RKO (cell line): Measurements from ENCODE around the gene ANO2.
"Not testable (repeated sequence)": the region's sequence is repeated elsewhere in the genome, so short reads cannot be mapped to it uniquely, and the experiment has no call there.

Source experiments
- DNase-seq: peaks from one replicate; pipeline ENCODE4 v3.0.0-alpha.2; 2016; ENCODE audit warnings: low spot score

The ANO2 gene

DNA sequence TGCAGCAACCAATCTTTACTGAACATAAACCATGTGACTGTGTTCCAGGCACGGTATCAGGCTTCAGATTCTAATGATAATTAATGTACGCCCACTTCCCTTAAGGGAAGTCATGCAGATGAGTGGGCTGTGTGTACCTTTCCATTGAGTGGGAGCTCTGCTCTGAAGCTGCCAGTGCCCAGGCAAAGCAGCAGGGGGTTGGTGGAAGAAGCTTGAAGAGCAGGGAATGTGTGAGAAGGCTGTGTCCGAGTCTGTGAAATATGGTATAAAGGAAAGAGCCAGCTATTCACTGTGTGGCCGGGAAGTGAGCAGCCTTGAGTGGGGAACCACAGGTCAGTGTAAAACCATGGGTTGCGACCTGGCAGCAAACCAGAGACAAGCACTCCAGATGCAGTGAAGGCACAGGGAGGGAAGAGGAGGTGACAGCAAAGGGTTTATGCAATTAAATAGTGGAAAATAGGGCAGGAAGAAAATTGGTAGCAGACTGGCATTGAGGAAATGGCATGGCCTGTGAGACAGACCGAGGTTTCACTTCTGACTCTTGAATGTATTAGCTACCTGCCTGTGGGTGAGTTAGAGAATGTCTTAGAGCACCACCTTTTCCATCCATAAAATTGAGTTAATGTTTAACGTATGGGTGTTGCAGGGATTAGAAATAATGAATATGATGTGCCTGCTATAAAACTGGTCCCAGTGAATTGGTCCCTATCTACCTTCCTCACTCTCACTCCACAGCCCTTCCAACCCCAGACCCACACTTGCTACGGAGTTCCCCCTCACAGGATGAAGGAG, 396.7 kb downstream of the ANO2 start:
- no peak for DNase-seq

DNA sequence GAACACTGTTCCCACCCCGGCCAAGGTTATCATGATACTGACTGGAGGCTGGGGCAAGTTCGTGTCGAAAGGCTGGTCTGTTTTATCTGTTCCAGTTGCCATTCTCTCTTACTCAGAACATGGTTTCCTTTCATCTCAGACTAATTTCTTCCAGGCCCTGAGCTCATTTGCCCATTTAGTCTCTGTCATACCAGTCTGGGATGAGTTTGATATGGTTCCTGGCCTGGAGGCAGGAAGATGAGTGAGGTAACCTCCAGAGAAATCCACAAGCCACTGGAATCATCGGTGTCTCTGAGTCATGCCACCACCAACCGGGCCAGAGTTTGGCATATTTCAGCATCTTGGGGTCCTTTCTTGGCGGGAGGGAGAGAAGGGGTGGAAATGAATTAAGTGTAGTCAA, 398.4 kb downstream of the ANO2 start:
- no peak for DNase-seq

DNA sequence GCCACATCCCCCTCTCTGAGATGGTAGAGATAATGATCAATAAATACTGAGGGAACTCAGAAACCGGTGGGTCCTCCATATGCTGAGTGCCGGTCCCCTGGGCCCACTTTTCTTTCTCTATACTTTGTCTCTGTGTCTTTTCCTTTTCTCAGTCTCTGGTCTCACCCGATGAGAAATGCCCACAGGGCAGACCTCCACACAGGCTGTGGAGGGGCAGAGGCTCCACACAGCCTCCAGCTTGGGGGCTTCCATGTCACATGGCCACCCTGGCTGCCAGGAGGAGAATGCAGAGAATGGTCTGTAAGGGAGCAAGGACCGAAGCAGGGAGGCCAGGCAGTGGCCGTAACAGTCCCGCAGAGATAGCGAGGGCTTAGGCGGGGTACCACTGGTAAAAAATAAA, 407.3 kb downstream of the ANO2 start:
- no peak for DNase-seq

DNA sequence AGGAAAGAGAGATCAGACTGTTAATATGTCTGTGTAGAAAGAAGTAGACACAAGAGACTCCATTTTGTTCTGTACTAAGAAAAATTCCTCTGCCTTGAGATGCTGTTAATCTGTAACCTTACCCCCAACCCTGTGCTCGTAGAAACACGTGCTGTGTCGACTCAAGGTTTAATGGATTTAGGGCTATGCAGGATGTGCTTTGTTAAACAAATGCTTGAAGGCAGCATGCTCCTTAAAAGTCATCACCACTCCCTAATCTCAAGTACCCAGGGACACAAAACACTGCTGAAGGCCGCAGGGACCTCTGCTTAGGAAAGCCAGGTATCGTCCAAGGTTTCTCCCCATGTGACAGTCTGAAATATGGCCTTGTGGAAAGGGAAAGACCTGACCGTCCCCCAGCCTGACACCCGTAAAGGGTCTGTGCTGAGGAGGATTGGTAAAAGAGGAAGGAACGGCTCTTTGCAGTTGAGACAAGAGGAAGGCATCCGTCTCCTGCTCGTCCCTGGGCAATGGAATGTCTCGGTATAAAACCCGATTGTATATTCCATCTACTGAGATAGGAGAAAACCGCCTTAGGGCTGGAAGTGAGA, 407.9 kb downstream of the ANO2 start:
- DNase-seq: not testable (repeated sequence)

DNA sequence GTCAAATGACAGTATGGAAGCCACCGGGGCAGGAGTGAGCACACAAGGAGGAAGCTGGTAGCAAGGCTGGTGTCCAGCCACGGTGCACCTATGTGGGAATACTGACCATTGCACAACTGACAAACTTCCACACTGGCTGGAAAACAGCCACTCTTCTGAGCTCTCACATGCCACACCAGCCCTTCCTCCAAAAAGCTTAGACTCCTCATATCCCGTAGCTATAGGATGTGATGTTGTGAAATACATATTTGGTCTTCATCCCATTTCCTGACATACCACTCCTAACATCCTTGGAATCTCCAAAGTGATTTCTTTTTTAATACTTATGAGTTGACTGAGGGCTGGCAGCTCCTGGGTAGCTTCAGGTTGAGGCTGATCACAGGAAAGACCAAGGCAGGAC, 409.5 kb downstream of the ANO2 start:
- no peak for DNase-seq

DNA sequence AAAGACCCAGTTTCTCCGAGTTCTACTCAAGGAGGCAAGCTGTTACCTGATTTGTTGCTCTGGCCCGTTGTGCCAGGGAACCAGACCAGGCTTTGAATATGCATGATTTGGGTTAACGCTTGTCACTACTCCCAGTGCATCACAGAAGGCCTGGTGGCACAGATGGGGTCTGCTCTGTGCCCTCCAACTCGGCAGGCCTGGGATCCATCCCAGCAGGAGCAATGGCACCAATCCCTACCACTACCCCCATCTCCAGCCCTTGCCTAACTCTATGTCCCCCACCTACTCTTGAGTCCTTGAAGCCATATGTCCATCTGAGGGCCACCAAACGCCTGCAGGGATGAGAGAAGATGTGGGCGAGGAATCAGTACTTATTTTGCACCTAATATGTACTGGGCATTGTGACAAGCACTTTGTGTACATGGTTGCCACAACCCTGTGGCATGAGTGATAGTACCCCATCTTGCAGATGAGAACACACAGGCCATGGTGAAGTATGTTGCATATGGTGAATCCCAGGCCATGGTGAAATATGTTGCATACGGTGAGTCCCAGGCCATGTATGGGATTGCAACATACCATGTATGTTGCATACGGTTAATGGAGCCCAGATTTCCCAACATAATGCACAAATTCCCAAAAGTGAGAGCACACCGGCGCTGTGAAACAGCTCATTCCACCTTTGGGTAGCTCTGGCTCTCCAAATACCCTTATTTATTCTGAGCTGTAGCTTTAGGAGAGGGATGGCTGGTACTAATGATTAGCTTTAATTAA, 410.4 kb downstream of the ANO2 start:
- no peak for DNase-seq

DNA sequence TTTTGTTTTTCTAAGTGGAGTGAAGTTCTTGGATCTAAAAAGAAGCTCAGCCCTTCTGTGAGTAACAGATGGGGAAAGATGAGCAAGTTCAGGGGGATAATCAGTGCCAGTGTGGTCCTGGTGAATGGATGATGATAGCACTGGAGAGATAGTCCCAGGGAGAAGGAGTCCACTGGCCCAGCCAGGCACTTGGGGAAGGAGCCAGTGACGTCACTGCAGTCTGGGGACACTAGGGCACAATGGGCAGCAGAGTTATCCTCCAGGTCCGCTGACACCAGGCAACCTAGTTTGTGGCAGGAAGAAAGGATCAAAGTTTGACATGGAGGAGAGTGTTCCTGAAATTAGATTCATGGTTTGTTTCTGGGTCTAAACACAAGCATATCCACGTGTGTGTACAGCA, 411.7 kb downstream of the ANO2 start:
- DNase-seq: no peak

DNA sequence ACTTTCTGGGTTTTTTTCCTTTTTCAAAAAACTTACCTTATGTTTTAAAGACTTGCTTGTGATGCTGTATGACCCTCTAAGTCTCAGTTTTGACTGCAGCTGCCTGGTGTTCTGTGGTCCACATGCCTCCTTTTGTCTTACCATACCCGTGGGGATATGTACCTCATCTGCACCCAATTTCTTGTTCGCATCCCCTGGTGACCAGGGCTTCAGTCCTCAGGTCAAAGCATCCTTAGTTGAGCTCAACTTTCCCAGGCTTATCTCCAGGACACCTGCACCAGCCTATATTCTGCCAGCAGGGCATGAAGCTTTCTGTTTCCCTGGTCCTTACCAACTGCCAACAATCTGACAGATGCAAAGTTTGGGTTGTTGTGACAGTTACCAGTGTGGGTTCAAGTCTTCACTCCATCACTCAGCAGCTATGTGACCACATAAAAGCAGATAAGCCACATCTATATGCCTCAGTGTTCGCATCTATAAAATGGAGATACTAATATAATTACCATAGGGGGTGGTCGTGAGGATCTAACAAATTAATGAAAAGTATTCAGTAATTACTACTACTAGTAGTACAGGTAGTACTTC, 419.2 kb downstream of the ANO2 start:
- DNase-seq: no peak

DNA sequence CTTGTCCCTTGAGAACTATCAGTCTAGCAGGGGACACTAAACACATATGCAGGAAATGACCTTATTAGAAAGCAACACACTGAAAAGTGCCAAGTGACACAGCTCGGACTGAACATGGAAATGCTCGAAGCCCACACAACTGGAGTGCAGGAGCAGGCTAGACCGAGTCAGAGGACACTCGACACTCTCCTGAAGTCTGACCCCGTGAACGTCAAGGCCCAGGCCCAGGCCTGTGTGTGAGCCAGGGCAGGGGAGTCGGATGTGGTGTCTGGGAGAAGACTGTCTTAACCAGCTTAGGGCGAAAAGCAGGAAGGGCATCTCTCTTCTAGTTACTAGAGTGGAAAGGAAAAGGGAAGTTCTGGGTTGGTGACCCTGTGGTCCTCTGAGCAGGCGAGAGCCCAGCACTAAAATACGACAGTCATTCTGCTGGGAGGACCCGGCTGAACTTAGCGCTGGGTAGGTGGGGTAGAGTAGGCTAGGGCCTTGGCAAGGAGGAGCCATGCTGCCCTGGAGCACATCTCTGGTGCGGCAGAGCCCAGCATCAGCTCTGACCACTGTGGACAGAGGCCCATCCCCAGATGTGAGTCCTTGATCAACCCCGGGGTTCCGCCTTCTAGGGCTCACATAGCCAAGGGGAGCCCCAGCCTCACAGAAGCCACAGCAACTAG, 420.2 kb downstream of the ANO2 start:
- no peak for DNase-seq

DNA sequence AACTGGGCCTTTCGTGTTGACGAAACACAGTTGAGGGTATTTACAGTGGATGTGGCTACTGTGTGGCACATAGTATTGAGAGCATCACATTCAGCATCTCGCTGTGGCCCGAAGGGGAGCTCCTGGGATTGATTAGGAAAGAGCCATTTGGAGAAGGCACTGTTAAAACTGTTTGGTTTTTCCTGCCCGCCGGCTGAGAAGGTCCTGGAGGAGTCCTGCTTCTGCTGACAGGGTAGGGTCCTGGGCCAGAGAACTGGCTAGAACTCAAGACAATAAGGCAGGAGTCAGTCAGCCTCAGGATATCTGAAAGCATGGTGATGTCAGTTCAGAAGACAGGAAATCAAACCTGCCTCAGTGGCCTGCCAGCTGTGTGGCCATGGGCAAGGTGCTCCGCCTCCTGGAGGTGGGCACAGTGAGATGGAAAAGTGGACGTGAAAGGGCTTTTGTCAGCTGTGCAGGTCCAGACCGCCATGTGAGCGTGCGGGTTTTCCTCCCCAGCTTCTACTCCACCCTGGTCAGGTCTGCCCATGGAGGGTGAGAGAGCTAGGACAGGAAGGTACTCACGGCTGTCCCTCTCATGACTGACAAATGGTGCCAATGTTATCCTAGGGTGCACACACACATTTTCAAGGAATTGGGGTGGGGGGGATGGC, 420.8 kb downstream of the ANO2 start:
- DNase-seq: no peak

DNA sequence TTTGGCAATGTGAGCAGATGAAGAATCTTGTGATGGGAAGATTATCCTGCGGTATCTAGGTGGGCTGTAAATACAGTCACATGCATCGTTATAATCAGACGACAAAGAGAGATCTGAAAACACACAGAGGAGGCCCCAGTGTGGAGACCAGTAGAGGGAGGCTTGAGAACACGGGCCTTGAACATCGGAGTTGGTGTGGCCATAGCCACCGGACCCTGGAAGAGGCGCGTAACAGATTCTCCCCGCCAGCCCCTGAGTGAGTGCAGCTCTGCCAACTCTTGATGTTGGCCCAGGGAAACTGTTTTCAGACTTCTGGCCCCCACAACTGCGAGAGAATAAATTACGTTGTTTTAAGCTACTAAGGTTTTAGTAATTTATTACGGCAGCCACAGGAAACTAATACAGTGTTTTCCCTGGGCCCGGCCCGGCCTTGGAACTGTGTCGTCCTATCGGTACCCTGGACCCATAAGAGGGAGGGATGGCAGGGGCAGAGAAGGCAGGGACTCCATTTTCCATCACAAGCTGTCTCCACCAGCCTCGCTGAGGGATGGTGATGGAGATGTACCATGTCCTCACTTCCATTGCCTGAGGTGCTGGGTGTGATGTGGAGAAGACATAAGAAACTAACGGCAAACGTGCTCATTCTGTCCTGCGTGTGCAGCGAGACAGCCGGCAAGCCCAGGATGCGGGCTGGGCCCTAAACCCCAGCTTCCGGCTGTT, 421.5 kb downstream of the ANO2 start:
- no peak for DNase-seq

DNA sequence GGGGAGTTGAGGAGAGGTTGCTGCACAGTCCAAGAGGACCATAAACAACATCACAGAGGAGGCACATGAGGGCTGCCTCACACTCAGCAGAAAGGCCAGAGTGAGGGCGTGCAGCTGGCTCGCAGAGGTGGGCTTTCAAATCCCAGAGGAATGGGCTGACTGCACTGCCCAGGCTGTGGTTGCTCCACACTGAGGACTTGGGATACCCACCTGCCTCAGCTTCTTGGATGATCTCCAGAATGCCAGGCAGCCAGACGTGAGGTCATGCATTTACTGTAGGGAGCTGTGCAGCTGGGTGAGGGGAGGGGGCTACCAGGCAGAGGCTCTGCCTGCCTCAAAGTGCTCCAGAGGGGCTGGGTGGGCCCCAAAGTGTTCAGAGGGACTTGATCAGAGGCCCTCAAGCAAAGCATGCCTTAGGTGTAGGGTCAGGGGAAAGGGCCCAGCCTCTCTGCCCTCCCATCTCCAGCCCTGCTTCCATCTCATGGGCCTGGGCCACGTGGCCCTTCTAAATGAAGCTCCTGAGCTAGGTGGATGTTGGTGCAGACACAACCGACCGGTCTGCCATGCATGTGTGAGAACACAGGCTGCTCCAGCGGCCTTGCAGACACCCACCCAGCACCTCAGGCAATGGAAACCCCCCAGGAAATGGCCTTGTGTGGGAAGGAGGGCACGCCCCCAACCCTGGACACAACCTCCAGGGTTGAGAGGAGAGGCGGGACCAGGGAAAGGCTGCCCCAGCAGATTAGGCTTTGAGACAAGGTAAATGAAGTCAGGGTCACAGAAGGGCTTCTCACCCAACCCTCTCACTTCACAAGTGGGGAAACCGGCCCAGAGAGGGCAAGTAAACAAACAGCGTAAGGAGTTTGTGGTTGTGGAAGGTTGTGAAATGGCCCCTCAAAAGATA, 422.4 kb downstream of the ANO2 start:
- DNase-seq: no peak

DNA sequence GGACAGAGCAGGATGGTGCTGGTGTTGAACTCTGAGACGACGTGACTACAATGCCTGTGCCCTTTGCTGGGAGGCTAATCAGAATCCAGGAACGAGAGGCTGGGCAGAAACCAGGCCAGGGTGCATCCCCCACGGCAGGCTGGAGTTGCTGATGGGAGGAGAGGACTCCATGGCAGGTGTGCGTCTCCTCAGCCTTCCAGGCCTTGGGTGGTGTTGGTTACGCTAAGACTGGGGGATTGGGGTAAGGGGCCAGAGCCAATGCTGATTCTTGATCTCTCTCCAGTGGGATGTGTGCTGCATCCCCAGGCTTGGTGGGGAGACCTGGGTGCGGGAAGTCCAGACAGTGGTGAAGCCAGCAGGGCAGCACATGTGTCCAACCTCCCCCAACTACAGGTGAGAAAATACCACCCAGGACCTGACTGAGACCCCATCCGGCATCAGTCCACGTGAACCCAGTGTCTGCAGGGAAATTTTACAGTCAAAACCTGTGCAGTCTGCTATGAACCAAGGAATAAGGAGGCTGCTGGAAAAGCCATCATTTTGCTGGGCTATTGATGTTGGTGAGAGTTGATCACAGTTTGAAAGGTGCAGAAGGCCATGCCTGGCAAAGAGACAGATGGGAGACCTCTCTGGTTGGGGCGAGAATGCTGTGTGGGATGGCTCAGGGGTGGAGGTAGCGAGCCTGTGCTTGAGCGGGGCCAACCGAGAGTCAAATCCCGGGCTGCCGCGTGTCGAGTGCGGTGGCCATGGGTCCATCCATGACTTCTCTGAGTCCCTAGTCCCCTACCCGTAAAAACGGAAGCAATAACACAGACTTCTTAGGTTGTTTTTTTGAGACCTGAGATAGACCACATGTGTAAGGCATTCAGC, 423.4 kb downstream of the ANO2 start:
- DNase-seq: no peak

DNA sequence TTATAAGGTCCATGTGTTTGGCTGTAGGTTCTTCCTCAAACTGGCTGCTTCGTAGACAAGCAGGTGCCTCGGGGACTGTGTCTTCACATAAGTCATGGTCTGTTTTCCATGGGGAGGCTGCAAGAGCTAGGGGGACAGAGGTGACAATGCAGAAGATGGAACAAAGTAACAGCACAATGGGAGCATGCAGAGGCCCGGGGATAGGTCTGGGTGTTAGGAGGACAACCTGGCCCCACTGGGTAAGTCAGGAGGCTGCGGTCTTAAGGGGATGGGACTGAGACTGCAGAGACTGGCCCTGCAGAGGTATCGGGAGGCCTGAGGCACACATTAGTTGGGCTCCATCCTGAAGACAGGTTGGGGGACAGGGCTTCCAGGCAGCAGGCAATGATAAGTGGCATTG, 424.2 kb downstream of the ANO2 start:
- DNase-seq: no peak

DNA sequence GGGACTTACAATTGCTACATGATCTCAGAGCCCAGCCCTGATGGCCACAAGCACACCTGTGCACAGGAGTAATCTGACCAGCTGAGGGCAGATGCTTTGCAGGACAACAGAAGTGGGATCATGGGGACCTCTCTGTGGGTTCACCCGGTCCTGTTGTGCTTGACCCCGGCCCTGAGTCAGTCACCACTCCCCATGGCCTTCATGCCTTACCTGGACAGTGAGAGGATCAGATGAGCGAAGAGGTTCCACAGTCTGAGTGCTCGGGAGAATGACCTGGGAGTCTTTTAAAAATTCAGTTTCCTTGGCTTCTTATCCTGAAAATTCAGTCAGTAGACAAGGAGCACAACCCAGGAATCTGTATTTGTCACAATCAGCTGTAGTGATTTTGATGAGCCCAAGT, 425.0 kb downstream of the ANO2 start:
- DNase-seq: no peak

DNA sequence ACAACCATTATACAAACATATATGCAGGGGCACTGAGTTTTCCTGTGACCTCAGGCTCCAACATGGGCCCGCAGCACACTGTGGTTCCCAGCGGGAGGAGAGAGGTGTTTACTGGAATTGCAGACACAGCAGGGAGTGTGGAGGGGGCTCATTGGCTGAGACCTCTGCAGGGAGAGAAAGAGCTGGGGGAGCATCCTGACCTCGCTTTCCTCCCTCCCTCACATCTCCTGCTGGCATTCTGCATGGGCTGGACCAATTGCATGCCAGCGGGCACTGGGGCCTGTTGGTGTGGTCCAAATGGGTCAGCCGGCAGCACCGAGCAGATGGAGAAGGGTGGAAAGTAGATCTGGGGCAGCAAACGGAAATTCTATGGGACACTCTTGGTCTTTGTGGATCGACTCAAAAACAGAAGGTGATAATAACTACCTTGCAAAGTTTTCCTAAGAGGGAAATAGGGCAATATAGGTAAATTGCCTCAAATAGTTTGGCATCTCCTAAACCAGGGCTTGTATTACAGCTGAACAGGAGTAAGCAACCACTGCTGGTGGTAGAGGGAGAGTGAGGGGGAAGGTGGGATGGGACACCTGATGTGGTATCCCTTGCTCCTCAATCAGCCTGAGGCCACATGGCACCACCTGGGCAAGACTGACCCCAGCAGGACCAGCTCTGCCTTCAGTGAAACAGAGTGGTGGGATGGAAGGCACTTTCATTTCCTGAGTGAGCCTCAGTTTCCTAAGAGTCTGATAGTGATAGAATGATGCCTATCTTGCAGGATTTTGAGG, 426.3 kb downstream of the ANO2 start:
- DNase-seq: no peak

DNA sequence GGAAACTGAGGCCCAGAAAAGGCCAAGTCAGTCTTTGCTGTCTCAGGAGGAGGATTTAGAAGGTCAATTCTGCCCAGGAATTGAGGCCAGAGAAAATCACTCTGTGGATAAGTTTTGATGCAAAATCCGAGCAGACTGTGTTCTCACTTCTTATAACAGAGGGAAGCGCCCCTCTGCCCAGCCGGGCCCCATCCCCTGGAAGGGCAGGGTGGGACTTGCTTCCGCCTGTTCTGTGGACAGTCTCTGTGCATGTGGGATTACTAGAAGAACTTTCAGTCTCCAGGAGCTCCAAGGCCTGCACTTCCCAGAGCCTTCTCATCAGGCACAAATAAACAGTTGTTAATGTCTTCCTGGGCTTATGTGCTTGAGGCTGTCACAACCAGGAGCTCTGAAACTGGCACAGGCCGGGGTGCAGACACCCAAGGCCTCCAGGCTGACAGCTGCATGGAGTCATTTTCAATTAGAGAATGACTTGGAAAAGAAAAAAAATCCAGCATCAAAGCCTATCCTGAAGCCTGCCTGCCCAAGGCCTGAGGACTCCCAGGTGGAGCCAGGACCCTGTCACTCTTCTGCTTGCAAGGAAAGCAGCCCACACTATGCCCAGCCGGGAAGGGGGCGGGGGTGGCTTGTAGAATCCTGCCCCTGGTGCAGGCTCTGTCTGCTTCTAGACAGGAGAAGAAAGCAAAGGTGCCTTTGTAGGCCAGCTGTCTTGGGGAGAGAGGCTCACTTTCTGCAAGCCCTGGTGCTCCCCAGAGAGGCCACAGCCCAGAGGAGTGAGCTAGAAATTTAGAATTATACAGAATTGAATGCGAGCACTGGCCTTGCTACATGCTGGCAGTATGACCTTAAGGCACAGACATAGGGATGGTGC, 428.5 kb downstream of the ANO2 start:
- DNase-seq: no peak
